ENCODE data around the gene LEO1.

GRCh38 chr15:51907136-51907862 lies 64.3 kb downstream of the LEO1 start:
- TF ChIP-seq SP1 (IDR thresholded peaks at IDR 0.05), result no peak
- no peak for TF ChIP-seq SUZ12 (IDR thresholded peaks at IDR 0.05)
- no peak for TF ChIP-seq CTBP1 (IDR thresholded peaks at IDR 0.05; ENCODE audit: borderline replicate concordance)
- TF ChIP-seq FOXA1 (IDR thresholded peaks at IDR 0.05), result no peak
- no peak for TF ChIP-seq FOXM1 (IDR thresholded peaks at IDR 0.05; ENCODE audit: borderline replicate concordance)
- no peak for TF ChIP-seq FOXK2 (IDR thresholded peaks at IDR 0.05)
- no peak for TF ChIP-seq NFRKB (IDR thresholded peaks at IDR 0.05)
- no peak for TF ChIP-seq BHLHE40 (IDR thresholded peaks at IDR 0.05; ENCODE audit: borderline replicate concordance)
- TF ChIP-seq PKNOX1 (IDR thresholded peaks at IDR 0.05), result no peak
- TF ChIP-seq HDGF (IDR thresholded peaks at IDR 0.05; ENCODE audit: borderline replicate concordance), result no peak
- TF ChIP-seq L3MBTL2 (conservative IDR thresholded peaks at IDR 0.05), result no peak
- no peak for TF ChIP-seq TARDBP (IDR thresholded peaks at IDR 0.05)
